H1 (cell line): ENCODE measurements around the gene EPHA6. TPM values are rescaled to one million over a fixed set of nuclear protein-coding genes. Genes with fewer than 3 reads are reported as not detected.

Experiments used
- CHD2 ChIP-seq: IDR thresholded peaks from 2 replicates; pipeline ENCODE4 v1.6.1; 2012; ENCODE audit warnings: low read length, improper control_type of control experiment
- FOSL1 ChIP-seq: IDR thresholded peaks from 2 replicates; pipeline ENCODE4 v1.6.1; 2011; ENCODE audit warnings: mild to moderate bottlenecking, low read depth, low read length, moderate library complexity; ENCODE audit not compliant: insufficient read depth
- HDAC2 ChIP-seq, 2 experiments: fragments of 300-600 bp in 1 of 2; sonication (generic) in 1 of 2; IDR thresholded peaks; 2 replicates each; pipeline ENCODE4 v1.6.1; 2011 to 2012; ENCODE audit warnings: low read depth in 2 of 2, low read length in 2 of 2, mild to moderate bottlenecking in 2 of 2, moderate library complexity in 2 of 2, borderline replicate concordance in 1 of 2, inconsistent platforms in 1 of 2
- KDM1A ChIP-seq: fragments of 200-600, 300-600 bp; sonication (generic); IDR thresholded peaks from 2 replicates; pipeline ENCODE4 v1.7.1; 2016; ENCODE audit warnings: mild to moderate bottlenecking, low read length, borderline replicate concordance
- MAFK ChIP-seq: IDR thresholded peaks from 2 replicates; pipeline ENCODE4 v1.6.1; 2012; ENCODE audit warnings: low read depth, mild to moderate bottlenecking, improper control_type of control experiment, low read length
- NANOG ChIP-seq: IDR thresholded peaks from 2 replicates; pipeline ENCODE4 v1.6.1; 2011; ENCODE audit warnings: low read length, low read depth, mild to moderate bottlenecking, inconsistent platforms; ENCODE audit not compliant: insufficient read depth, poor library complexity, severe bottlenecking
- polyA plus RNA-seq, 7 experiments: library from polyadenylated mRNA; depleted of rRNA in 3 of 7; stranded (reverse) in 5 of 7; unstranded in 2 of 7; fragments of >200 nt in 5 of 7; fragments of 200-250 nt in 2 of 7; gene quantifications; 1 replicate in 5 of 7; 2 replicates in 1 of 7; 4 replicates in 1 of 7; pipeline versions ENCODE4 v1.2.1 to v1.2.3, GENCODE V29; 2011 to 2013; ENCODE audit warnings: missing spikeins in 2 of 7, mixed read lengths in 2 of 7
- total RNA-seq: library from RNA; stranded (reverse); fragmentation: NEBNext Ultra II Directional; extraction: Animal tissue kit (Norgen Biotek cat#: 25700); gene quantifications from 2 replicates; pipeline ENCODE4 v1.2.1, GENCODE V29; 2021
- TF ChIP-seq, protein P1 (sequence below): IDR thresholded peaks from 2 replicates; pipeline ENCODE4 v1.6.1; 2011; ENCODE audit warnings: low read length, improper control_type of control experiment

Gene EPHA6
- total and polyA plus RNA-seq, 2 of the 8 experiments (the other 6 are each of a cell fraction or from before 2014, with no cell fraction given): 0.83 to 3.2 TPM

DNA sequence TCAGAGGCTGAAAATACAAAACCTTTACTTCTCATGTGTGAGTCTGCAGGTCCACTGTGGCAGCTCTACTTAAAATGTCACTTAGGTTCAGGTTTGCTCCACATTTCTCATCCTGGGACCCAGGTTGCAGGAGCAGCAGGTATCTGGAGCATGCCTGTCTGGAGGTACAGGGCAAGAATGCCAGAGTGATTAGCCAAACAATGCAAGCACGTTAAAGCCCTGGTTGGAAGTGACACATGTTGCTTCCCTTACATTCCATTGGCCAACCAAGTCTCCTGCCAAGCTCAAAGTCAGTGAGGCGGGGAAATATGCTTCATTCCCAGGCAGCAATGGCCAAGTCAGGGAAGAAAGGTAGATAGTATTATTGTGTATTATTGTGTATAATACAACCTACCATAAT lies 873.3 kb downstream of the EPHA6 start (continued):
- TF ChIP-seq FOSL1: no peak
- no peak for TF ChIP-seq CHD2
- no peak for TF ChIP-seq KDM1A
- TF ChIP-seq HDAC2 (IDR thresholded peaks at IDR 0.05; ENCODE audit: borderline replicate concordance in 1 of 2, low read depth in 2 of 2, low read length in 2 of 2): peak in 1 of 2 experiments; percentile 15; a peak in 1 of 4 replicates
- TF ChIP-seq, protein P1, sequence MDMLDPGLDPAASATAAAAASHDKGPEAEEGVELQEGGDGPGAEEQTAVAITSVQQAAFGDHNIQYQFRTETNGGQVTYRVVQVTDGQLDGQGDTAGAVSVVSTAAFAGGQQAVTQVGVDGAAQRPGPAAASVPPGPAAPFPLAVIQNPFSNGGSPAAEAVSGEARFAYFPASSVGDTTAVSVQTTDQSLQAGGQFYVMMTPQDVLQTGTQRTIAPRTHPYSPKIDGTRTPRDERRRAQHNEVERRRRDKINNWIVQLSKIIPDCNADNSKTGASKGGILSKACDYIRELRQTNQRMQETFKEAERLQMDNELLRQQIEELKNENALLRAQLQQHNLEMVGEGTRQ: no peak
- TF ChIP-seq MAFK: no peak
- TF ChIP-seq NANOG: peak; percentile 98
